HG03354 (cell line): ENCODE measurements around the gene GRAMD4.

ENCODE experiments used
- ATAC-seq: cut with Tn5 transposase; IDR thresholded peaks from one replicate; pipeline ENCODE4 v1.9.1; 2021; ENCODE audit warnings: mild to moderate bottlenecking; ENCODE audit not compliant: unreplicated experiment, poor library complexity, severe bottlenecking

Gene GRAMD4

GRCh38 chr22:46593996-46594946 lies 25.9 kb upstream of the GRAMD4 start:
- no peak for ATAC-seq

DNA sequence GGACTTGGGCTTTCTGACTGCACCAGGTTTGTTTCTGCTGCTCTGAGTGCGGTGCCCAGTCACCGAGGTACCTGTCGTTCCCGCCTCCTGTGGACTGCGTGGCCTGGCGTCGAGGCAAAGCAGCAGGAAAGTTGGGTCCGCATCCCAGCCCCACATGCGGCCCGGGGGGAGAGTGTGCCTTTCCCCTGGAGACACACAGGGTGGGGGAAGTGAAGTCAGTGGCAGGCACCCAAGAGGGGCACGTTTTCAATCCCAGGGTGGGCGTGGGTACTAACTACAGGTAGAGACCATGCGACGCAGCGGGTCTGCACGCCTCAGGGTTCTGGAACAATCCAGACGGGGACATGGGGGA lies 25.3 kb upstream of the GRAMD4 start:
- ATAC-seq, result no peak

GRCh38 chr22:46595545-46595944 lies 24.6 kb upstream of the GRAMD4 start:
- no peak for ATAC-seq

GRCh38 chr22:46596032-46596441 lies 24.1 kb upstream of the GRAMD4 start:
- no peak for ATAC-seq

DNA sequence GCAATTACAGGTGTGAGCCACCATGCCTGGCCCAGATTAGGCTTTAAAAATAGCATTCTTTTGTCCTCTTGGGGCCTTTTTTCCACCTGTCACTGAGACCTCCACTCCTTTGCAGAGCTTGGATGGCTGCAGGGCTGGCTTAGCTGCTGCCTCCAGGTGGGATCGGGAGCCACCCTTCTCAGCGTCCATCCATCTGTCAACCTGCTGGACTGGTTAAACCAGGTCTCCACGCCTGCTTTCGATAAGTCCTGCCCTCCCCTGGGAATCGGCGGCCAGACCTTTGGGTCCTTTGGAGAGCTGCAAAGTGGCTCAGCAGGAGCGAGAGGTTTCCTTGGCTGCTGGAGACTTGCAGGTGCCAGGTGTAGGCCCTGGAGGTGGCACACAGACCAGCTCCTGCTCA lies 23.4 kb upstream of the GRAMD4 start:
- no peak for ATAC-seq

GRCh38 chr22:46598224-46598623 lies 22.0 kb upstream of the GRAMD4 start:
- ATAC-seq, result no peak

GRCh38 chr22:46598737-46599424 lies 21.3 kb upstream of the GRAMD4 start:
- no peak for ATAC-seq

DNA sequence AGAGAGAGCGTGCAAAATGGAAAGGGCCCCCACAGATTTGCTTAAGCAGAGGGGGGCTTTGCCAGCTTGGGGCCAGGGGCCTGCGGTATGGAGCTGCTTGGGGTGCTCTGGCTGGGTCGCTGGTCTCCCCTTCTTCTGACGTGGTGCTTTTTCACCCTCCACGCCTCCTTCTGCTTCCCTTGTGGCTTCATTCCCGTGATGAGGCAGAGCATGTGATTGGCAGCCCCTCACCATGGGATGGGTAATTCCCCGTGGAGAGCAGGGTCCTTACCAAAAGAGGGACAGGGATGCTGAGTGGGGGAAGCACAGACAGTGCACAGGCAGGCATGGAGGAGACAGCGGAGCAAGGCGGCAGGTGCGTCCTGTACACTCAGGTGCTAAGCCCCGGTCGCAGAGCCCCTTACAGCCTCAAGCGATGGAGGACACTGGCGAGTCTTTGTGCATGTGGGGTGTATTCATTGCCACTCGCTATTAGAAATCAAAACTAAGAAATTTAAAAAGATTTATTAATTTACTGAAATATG lies 19.9 kb upstream of the GRAMD4 start:
- ATAC-seq, result no peak

GRCh38 chr22:46602025-46602424 lies 18.2 kb upstream of the GRAMD4 start:
- ATAC-seq, result no peak

- ATAC-seq, result no peak
Measured at GRCh38 chr22:46604306-46604690, 15.9 kb upstream of the GRAMD4 start.

DNA sequence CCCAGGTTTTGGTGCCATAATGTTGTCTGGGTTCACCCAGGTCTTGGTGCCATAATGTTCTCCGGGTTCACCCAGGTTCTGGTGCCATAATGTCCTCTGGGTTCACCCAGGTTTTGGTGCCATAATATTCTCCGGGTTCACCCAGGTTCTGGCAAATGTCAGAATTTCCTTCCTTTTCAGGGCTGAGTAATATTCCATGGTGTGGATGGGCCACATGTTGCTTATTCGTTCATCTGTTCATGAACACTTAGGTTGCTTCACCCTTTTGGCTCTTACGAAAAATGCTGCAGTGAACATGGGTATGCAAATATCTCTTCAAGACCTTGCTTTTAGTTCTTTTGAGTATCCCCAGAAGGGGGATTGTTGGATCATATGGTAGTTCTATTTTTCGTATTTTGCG lies 15.1 kb upstream of the GRAMD4 start:
- ATAC-seq, result no peak

DNA sequence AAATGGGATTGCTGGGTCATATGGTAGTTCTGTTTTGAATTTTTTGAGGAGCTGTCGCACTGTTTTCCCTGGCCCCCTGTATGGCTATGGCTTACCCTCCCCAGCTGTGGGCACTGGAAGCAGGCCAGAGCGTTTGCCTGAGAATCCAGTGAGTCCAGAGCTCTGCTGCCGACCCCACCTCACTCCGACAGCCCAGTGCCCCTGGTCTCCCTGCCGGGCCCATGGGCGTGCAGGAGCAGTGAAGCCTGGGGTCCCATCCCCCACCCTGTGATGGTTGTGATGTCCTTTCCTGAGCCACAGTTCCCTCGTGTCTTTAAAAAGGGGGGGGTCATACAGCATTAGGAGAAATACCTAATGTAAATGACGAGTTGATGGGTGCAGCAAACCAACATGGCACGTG lies 13.3 kb upstream of the GRAMD4 start:
- ATAC-seq, result no peak

DNA sequence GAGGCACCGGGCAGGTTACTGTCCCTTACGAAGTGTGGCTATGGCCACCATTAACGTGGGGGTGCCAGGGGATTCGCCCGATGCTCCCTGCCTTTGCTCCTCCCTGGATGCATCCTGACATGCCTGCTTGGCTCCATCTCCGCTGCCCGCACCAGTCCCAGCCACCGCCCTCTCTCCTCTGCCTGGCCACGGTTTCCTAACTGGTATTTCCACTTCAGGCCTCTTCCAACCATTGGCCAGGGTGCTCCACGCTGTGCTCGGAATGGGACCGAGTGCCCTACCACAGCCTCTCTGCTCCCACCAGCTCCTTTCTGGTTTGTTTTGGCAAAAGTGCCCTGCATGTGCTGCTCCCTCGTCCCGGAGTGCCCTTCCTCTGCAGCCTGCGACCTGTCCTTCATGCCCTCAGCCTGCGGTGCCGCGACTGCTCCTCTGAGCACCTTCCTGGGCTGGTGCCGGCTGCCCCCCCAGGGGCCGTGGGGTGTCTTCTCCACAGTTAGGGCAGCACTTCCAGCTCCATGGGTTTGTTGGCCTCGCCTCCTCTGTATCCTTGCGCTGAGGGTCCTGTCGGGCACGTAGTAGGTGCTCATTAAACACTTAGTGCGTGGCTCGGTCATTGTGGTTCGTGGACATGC lies 12.6 kb upstream of the GRAMD4 start:
- no peak for ATAC-seq

DNA sequence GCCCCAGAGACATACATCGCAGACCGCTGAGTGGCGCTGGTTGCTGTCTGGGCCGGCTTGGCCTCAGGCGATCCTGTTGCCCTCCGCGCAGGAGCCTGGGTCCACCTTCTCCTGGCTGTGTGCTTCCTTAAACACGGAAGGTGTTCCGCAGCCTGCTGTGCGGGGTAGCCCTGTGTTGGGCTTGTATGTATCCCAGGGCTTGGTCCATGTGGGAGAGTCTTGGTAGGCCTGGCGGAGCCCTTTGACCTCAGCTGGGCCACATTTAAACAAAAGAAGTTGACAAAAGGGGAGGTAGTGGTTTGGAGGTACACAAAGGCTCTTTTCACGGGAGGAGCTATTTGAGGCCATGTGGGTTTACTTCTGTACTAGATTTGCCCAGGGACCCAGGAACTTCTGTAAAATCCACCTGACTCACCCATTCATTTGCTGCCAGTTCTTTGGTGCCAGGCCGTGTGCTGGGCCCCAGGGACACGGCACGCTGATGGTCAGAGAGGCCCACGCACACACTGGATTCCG lies 11.0 kb upstream of the GRAMD4 start:
- no peak for ATAC-seq

DNA sequence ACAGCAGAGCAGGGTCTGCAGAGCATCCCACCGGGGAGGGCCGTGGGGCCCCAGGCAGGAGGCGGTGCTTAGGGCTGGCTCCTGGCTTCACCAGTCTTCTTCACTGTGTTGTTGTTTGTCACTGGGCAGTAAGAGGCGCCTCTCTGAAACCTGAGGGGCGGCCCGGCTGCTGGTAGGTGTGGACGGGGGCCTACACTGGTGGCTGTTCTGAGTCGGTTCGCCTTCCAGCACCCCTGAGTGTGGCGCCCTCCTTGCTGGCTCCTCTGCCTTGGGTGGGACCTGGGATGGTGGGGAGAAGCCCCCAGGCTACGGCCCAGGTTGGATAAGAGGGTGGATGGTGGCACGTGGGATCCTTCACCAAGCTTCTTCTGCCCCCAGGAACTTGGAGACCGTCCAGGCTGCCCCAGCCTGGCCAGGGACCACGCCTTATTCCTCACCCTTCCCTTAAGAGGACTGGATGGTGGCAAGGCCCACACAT lies 10.4 kb upstream of the GRAMD4 start:
- ATAC-seq, result no peak

DNA sequence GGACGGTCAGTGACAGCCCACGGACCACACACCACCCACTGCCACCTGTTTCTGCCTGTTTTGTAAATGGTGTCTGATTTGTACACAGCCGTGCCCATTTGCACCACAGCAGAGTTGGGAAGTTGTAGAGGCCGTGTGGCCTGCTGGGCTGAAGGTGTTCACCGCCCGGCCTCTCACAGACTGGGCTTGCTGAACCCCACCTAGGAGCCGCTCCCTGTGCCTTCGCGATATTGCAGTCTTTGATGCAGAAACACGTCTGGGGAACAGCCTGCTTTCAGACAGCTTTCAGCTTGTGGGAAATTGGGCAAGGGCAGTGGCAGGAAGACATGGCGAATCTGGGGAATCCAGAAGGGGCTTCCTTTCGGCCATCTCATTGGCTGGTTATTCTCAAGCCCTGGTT lies 9.8 kb upstream of the GRAMD4 start:
- ATAC-seq, result no peak

GRCh38 chr22:46611189-46611588 lies 9.0 kb upstream of the GRAMD4 start:
- no peak for ATAC-seq

GRCh38 chr22:46612341-46612903 lies 7.8 kb upstream of the GRAMD4 start:
- no peak for ATAC-seq

DNA sequence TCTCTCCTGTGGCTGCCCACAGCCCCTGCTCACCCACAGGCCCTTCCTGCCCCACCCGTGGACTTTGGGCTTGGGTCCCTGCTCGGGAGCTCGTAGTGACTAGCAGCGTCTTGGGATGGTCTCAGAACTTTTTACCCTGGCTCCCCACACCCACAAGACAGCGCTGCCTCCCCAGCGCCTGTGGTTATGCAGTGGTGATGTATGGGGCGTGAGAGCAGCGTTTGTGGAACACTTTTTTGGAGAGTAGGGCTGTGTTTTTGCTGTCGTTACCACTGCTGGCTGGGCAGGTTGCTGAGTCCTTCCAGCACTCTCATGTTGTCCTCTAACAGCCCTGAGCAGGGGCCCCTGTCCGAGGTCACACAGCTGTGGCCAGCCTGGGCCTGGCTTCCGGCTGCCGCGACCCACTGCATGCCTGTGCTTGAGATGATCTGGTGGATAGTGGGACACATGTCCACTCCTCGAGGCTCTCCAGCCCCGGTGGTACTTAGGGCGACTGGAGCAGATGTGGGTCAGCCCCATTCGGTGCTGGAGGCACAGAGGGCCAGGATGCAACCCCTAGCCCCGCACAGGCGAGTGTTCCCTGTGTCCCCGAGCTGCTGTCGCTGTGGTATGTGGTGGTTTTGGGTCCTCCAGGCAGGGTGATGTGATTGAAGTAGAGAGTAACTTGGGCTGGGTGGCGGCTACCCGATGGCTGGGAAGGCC lies 7.1 kb upstream of the GRAMD4 start:
- no peak for ATAC-seq
